Suprapubic skin (tissue), 4 donors: Measurements from ENCODE around the gene KIF19.

Experiments
- EP300 ChIP-seq: sonication (generic); formaldehyde crosslinking; IDR thresholded peaks from one replicate; pipeline ENCODE4 v1.6.1; 2017; ENCODE audit warnings: antibody characterized with exemption
- POLR2A ChIP-seq, 2 donors: fragments of 450-650 bp; IDR thresholded peaks; one replicate each; pipeline ENCODE4 v1.6.1; 2017; ENCODE audit warnings: antibody characterized with exemption in 2 of 2, mild to moderate bottlenecking in 2 of 2, moderate library complexity in 2 of 2
- POLR2AphosphoS5 ChIP-seq, 3 donors: sonication (generic); formaldehyde crosslinking; IDR thresholded peaks; one replicate each; pipeline ENCODE4 v1.6.1; 2017; ENCODE audit warnings: antibody characterized with exemption in 3 of 3
- TF ChIP-seq, protein P1 (sequence below), 2 donors: fragments of 200-600 bp in 1 of 2; fragments of 450-650 bp in 1 of 2; sonication (generic) in 1 of 2; IDR thresholded peaks; one replicate each; pipeline ENCODE4 v1.5.1; 2016 to 2019; ENCODE audit warnings: antibody characterized with exemption in 2 of 2, mild to moderate bottlenecking in 1 of 2, moderate library complexity in 1 of 2

- TF ChIP-seq, protein P1, sequence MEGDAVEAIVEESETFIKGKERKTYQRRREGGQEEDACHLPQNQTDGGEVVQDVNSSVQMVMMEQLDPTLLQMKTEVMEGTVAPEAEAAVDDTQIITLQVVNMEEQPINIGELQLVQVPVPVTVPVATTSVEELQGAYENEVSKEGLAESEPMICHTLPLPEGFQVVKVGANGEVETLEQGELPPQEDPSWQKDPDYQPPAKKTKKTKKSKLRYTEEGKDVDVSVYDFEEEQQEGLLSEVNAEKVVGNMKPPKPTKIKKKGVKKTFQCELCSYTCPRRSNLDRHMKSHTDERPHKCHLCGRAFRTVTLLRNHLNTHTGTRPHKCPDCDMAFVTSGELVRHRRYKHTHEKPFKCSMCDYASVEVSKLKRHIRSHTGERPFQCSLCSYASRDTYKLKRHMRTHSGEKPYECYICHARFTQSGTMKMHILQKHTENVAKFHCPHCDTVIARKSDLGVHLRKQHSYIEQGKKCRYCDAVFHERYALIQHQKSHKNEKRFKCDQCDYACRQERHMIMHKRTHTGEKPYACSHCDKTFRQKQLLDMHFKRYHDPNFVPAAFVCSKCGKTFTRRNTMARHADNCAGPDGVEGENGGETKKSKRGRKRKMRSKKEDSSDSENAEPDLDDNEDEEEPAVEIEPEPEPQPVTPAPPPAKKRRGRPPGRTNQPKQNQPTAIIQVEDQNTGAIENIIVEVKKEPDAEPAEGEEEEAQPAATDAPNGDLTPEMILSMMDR (IDR thresholded peaks at IDR 0.05) = no peak
- TF ChIP-seq POLR2A (IDR thresholded peaks at IDR 0.05) (no peak), EP300 (no peak), POLR2AphosphoS5 (IDR thresholded peaks at IDR 0.05) (no peak)
These were observed 11.1 kb upstream of the KIF19 start for GRCh38 chr17:74314877-74315276.
